Measurements from ENCODE around the gene COL1A1. TPM values are rescaled to one million over a fixed set of nuclear protein-coding genes. Genes with fewer than 3 reads are reported as not detected.

COL1A1 gene
- polyA plus RNA-seq, 3 donors, result not detected

DNA sequence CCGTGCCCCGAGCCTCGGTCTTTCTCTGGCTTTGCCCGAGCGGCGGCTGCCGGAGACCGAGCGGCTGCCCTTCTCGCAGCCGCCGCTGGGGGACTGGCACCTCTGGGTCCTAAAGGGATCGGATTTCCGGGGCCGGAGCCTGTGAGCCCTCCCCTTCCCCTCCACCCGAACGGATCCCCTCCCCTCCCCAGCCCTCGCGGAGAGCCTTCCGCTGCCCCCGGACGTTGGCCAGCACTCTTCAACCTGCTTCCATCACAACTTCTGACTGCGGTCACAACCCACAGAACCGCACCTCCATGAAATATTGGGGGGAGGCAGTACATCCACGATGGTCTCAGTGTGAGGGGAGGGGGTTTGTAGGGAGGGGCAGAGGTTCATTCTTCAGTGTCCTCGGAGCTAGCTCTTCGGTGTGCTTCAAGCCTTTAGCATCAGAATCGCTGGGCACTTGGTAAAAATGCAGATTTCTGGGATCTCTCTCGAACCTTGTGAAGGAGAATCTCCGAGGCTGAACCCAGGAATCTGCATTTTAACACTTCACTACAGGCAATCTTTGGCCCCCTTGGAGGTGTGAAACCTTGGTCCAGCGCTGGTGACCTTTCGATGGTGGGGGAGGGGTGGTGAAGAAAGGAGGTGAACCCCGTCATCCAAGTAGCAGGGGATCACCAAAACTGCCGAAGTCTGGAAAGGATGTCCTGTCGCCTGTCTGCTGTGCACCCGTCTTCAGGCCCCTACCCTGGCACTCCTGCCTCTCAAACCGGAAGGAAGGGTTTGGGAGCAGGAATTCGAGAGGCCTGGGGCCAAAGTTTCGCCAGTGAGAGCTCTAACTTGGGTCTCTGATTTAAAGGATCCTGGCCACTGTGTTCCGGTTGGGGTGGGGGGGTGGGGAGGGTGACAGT, 50.1 kb downstream of the COL1A1 start:
- peak overlapping the region; percentile 88 to 97 (median 95) for H3K27ac Mint-ChIP-seq
- H3K4me3 Mint-ChIP-seq, result peak overlapping the region; percentile 92 to 96
- peaks cover 0 to 4% of the 10 kb centered on the region in 2 donors for H3K36me3 ChIP-seq (replicated peaks in 1 of 2; ENCODE audit: control insufficient read depth in 1 of 2, insufficient read depth in 2 of 2, low read length in 2 of 2)
- H3K9ac ChIP-seq (ENCODE audit: insufficient read depth, low read length, poor library complexity, severe bottlenecking), result peak overlapping the region; percentile 90
- H3K4me1 Mint-ChIP-seq, result peaks cover 53% of the 10 kb centered on the region
- intact Hi-C loops (cut with micrococcal nuclease), result no loop called here
- H3K9me3 ChIP-seq (replicated peaks in 1 of 2; ENCODE audit: control insufficient read depth in 1 of 2, insufficient read depth in 1 of 2, low read length in 2 of 2), result no peaks in the 10 kb centered on the region
- peaks cover 0 to 4% (median 0%) of the 10 kb centered on the region in 7 donors for H3K9me3 Mint-ChIP-seq
- H3K27me3 ChIP-seq (ENCODE audit: control insufficient read depth in 2 of 2, insufficient read depth in 2 of 2, low read length in 2 of 2), result no peaks in the 10 kb centered on the region
- H2AFZ ChIP-seq (ENCODE audit: insufficient read depth, low read depth, low read length, poor library complexity, severe bottlenecking), result peak overlapping the region; percentile 79
- peaks cover 55 to 67% of the 10 kb centered on the region in 2 donors for H3K4me1 ChIP-seq (ENCODE audit: control insufficient read depth in 1 of 2, insufficient read depth in 2 of 2, low read length in 2 of 2)
- WGBS (ENCODE audit: insufficient coverage), result 0% methylated on average over 20 of the region's 40 CpGs
- peak; percentile 84 to 90 (median 86) for DNase-seq
- peaks cover 58% of the 10 kb centered on the region for H4K20me1 ChIP-seq (ENCODE audit: insufficient read depth, low read length)
- H3K79me2 ChIP-seq (ENCODE audit: insufficient read depth, low read length), result peaks cover 65% of the 10 kb centered on the region
- peak overlapping the region; percentile 99 for H3K4me2 ChIP-seq (replicated peaks; ENCODE audit: extremely low read depth, low read length, poor library complexity, severe bottlenecking)
- H3K27me3 Mint-ChIP-seq (ENCODE audit: low read depth in 3 of 3), result peaks cover 1 to 2% (median 2%) of the 10 kb centered on the region in 3 donors
- H3K36me3 Mint-ChIP-seq, result peaks cover 10 to 12% of the 10 kb centered on the region in 2 donors
- TF ChIP-seq CTCF (IDR thresholded peaks at IDR 0.05), result peak; percentile 58
- peak overlapping the region; percentile 83 to 100 (median 86) for H3K4me3 ChIP-seq (replicated peaks in 1 of 3; ENCODE audit: low read depth in 2 of 3, low read length in 3 of 3)
- H3K27ac ChIP-seq (ENCODE audit: low read depth in 1 of 2, low read length in 2 of 2), result peak overlapping the region; percentile 76 to 83

DNA sequence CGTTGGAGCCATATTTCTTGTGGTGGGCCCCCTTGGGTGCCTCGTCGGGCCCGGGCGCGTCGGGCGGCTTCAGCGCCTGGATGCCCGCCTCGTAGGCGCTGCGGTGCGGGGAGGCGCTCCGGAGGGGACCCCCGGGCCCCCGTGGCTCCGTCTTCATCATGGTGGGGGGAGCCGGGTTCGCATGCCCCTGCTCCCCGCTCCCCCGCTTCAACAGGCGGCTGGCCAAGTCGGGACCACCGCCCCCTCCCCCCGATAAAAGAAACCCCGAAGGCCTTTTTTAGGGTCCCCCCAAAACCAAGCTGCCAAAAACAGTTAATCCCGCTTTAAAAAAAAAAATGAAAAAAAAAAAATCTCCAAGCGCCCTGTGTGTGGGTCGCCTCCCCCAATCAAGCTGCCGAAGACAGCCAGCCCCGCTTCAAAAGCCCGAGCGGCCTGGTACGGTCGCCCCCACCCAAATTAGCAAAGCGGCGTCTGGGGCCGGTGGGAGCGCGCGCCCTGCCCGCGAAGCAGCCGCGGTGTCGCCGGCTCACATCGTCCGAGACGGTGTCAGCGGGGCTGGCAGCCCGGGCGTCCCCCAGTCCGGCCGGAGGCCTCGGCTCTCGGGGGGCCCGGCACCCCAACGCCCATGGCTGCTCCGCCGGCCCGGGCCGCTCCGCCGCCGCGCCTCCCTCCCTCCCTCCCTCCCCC, 50.9 kb downstream of the COL1A1 start, which contains the start of gene PPP1R9B:
PPP1R9B (minus strand) TSS at position 324 of the 687 bp plus-strand sequence; CDS start at position 160, 164 bp downstream.
- DNase-seq, result no peak

More for the DNA sequence above, 50.9 kb downstream of the COL1A1 start, which contains the start of gene PPP1R9B:
- peaks cover 0 to 4% (median 0%) of the 10 kb centered on the region in 7 donors for H3K9me3 Mint-ChIP-seq
- Histone ChIP-seq H3K9ac (ENCODE audit: insufficient read depth, low read length, poor library complexity, severe bottlenecking) (peak within 1 kb of the TSS; percentile 90), H3K9me3 (replicated peaks in 1 of 2; ENCODE audit: control insufficient read depth in 1 of 2, insufficient read depth in 1 of 2, low read length in 2 of 2) (no peaks in the 10 kb centered on the region), H3K27ac (ENCODE audit: low read depth in 1 of 2, low read length in 2 of 2) (peak within 1 kb of the TSS; percentile 83 to 93), H3K4me1 (ENCODE audit: control insufficient read depth in 1 of 2, insufficient read depth in 2 of 2, low read length in 2 of 2) (peaks cover 58 to 69% of the 10 kb centered on the region in 2 donors), H3K27me3 (ENCODE audit: control insufficient read depth in 2 of 2, insufficient read depth in 2 of 2, low read length in 2 of 2) (no peaks in the 10 kb centered on the region), H3K79me2 (ENCODE audit: insufficient read depth, low read length) (peaks cover 73% of the 10 kb centered on the region), H2AFZ (ENCODE audit: insufficient read depth, low read depth, low read length, poor library complexity, severe bottlenecking) (peak within 1 kb of the TSS; percentile 79), H3K36me3 (replicated peaks in 1 of 2; ENCODE audit: control insufficient read depth in 1 of 2, insufficient read depth in 2 of 2, low read length in 2 of 2) (peaks cover 2 to 12% of the 10 kb centered on the region in 2 donors), H3K4me3 (replicated peaks in 1 of 3; ENCODE audit: low read depth in 2 of 3, low read length in 3 of 3) (peak within 1 kb of the TSS; percentile 83 to 100 (median 95)), H3K4me2 (replicated peaks; ENCODE audit: extremely low read depth, low read length, poor library complexity, severe bottlenecking) (peak within 1 kb of the TSS; percentile 99), H4K20me1 (ENCODE audit: insufficient read depth, low read length) (peaks cover 66% of the 10 kb centered on the region)
- peak within 1 kb of the TSS; percentile 93 to 98 (median 96) for H3K27ac Mint-ChIP-seq
- no peak for TF ChIP-seq CTCF (IDR thresholded peaks at IDR 0.05)
- peak within 1 kb of the TSS; percentile 97 to 100 for H3K4me3 Mint-ChIP-seq
- H3K27me3 Mint-ChIP-seq (ENCODE audit: low read depth in 3 of 3), result peaks cover 0 to 2% (median 1%) of the 10 kb centered on the region in 3 donors
- under 1% methylated on average over 65 of the region's 69 CpGs for WGBS (ENCODE audit: insufficient coverage)
- intact Hi-C loops (cut with micrococcal nuclease), result no loop called here
- H3K4me1 Mint-ChIP-seq, result peaks cover 55% of the 10 kb centered on the region
- peaks cover 14 to 19% of the 10 kb centered on the region in 2 donors for H3K36me3 Mint-ChIP-seq

Data from CD14-positive monocyte (primary cell).